PC-9 (cell line): ENCODE data around the gene C3orf20. TPM values are rescaled to one million over a fixed set of nuclear protein-coding genes. Genes with fewer than 3 reads are reported as not detected.

Source experiments
- BruUV-seq: library from RNA; stranded (reverse); fragments of 400-500 nt; replicated peaks from 2 replicates; lab custom pipeline; 2021; lab: Mats Ljungman, UMichigan
- CTCF ChIA-PET: fragments of 300-600 bp; sonication (Branson Sonifier 250); formaldehyde crosslinking; loops from one replicate; lab custom pipeline; 2022; ENCODE audit warnings: antibody characterized with exemption; lab: Charles Lee
- POLR2A ChIA-PET: fragments of 300-600 bp; sonication (Branson Sonifier 250); formaldehyde crosslinking; loops from one replicate; lab custom pipeline; 2022; ENCODE audit warnings: antibody characterized with exemption; ENCODE audit not compliant: unreplicated experiment; lab: Charles Lee
- DNase-seq, 2 experiments: peaks; one replicate each; pipeline versions ENCODE4 v3.0.0 to v3.0.0-alpha.2; 2015 to 2022; ENCODE audit warnings: mixed read lengths in 1 of 2
- H2AFZ ChIP-seq: fragments of 200-600 bp; sonication (generic); 2 replicates; pipeline ENCODE4 v1.8.1; 2017; ENCODE audit warnings: antibody characterized with exemption
- H3F3A ChIP-seq: fragments of 200-600 bp; sonication (generic); 2 replicates; pipeline ENCODE4 v1.8.1; 2017; ENCODE audit warnings: antibody characterized with exemption, mild to moderate bottlenecking, low read depth; ENCODE audit not compliant: insufficient read depth
- H3K27ac ChIP-seq: fragments of 200-600 bp; sonication (generic); 2 replicates; pipeline ENCODE4 v1.6.1; 2016; ENCODE audit warnings: mixed run types
- H3K27me3 ChIP-seq: fragments of 200-600 bp; sonication (generic); 2 replicates; pipeline ENCODE4 v1.6.1; 2016; ENCODE audit warnings: low read depth, mixed run types; ENCODE audit not compliant: insufficient read depth
- H3K36me3 ChIP-seq: fragments of 200-600 bp; sonication (generic); 2 replicates; pipeline ENCODE4 v1.6.1; 2016; ENCODE audit warnings: low read depth, mixed run types
- H3K4me1 ChIP-seq: fragments of 200-600 bp; sonication (generic); replicated peaks from 2 replicates; pipeline ENCODE4 v1.6.1; 2016; ENCODE audit warnings: mixed run types; ENCODE audit not compliant: insufficient read depth
- H3K4me2 ChIP-seq: fragments of 200-600 bp; sonication (generic); 2 replicates; pipeline ENCODE4 v1.6.1; 2017; ENCODE audit warnings: mixed run types
- H3K4me3 ChIP-seq: fragments of 200-600 bp; sonication (generic); 2 replicates; pipeline ENCODE4 v1.6.1; 2016; ENCODE audit warnings: mixed run types
- H3K79me2 ChIP-seq: fragments of 200-600 bp; sonication (generic); 2 replicates; pipeline ENCODE4 v1.6.1; 2017; ENCODE audit warnings: low read depth, mixed run types
- H3K9me2 ChIP-seq: fragments of 200-600 bp; sonication (generic); 2 replicates; pipeline ENCODE4 v1.8.1; 2017; ENCODE audit warnings: mild to moderate bottlenecking; ENCODE audit not compliant: insufficient read depth
- H3K9me3 ChIP-seq: fragments of 200-600 bp; sonication (generic); 2 replicates; pipeline ENCODE4 v1.8.1; 2016; ENCODE audit warnings: low read depth; ENCODE audit not compliant: insufficient read depth
- H4K20me1 ChIP-seq: fragments of 200-600 bp; sonication (generic); 2 replicates; pipeline ENCODE4 v1.8.1; 2017; ENCODE audit not compliant: insufficient read depth
- EZH2 ChIP-seq: fragments of 200-600 bp; sonication (generic); IDR thresholded peaks from 2 replicates; pipeline ENCODE4 v1.8.0; 2017; ENCODE audit warnings: antibody characterized with exemption, low read depth
- intact Hi-C: fragments of 100-400 bp; cut with micrococcal nuclease; formaldehyde crosslinking; loops from one replicate; pipeline ENCODE4 v1.10.0; 2022; ENCODE audit not compliant: unreplicated experiment
- total RNA-seq: library from RNA; stranded (reverse); gene quantifications from 2 replicates; pipeline ENCODE4 v1.2.3, GENCODE V29; 2021
- TF ChIP-seq, protein P1 (sequence below): fragments of 200-600 bp; sonication (generic); conservative IDR thresholded peaks from 2 replicates; pipeline ENCODE4 v1.6.1; 2017; ENCODE audit warnings: mixed run types, antibody characterized with exemption, mild to moderate bottlenecking, moderate library complexity

C3orf20 gene
- total RNA-seq, 1 experiment from 2014 or later: not detected

DNA sequence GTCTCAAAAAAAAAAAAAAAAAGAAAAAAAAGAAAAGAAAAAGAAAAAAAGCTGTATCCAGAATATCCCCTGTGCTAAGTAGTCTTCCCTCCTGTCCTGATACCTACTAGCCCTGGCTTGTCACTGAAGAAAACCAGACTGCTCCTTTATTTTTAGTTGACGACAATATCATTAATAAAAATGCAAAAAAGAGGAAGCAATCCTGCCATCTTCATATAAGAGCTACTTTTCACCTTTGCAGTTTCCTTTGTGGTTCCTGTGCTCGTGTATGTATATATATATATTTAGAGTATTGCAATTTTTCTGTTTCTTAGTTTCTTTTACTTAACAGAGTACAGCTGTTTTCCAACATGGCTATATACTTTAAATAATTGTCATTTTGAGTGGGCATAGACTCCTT lies 13.6 kb downstream of the C3orf20 start:
- Histone ChIP-seq H3K36me3 (no peaks in the 10 kb centered on the region), H3K4me3 (no peak overlapping the region), H4K20me1 (no peaks in the 10 kb centered on the region), H3F3A (no peaks in the 10 kb centered on the region), H3K4me2 (no peak overlapping the region), H3K9me2 (no peaks in the 10 kb centered on the region), H3K79me2 (no peaks in the 10 kb centered on the region), H3K4me1 (no peaks in the 10 kb centered on the region), H3K9me3 (0 out of 2 replicates have a peak, but pooled peaks cover 4% of the 10 kb centered on the region), H2AFZ (no peak overlapping the region), H3K27ac (no peak overlapping the region), H3K27me3 (peaks cover 61% of the 10 kb centered on the region)
- ChIA-PET POLR2A (no interaction called here), CTCF (no interaction called here)
- DNase-seq: no peak
- intact Hi-C loops: no loop called here
- TF ChIP-seq EZH2: no peak
- TF ChIP-seq, protein P1, sequence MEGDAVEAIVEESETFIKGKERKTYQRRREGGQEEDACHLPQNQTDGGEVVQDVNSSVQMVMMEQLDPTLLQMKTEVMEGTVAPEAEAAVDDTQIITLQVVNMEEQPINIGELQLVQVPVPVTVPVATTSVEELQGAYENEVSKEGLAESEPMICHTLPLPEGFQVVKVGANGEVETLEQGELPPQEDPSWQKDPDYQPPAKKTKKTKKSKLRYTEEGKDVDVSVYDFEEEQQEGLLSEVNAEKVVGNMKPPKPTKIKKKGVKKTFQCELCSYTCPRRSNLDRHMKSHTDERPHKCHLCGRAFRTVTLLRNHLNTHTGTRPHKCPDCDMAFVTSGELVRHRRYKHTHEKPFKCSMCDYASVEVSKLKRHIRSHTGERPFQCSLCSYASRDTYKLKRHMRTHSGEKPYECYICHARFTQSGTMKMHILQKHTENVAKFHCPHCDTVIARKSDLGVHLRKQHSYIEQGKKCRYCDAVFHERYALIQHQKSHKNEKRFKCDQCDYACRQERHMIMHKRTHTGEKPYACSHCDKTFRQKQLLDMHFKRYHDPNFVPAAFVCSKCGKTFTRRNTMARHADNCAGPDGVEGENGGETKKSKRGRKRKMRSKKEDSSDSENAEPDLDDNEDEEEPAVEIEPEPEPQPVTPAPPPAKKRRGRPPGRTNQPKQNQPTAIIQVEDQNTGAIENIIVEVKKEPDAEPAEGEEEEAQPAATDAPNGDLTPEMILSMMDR: no peak
- BruUV-seq: no TSS peak

- ChIA-PET CTCF (no interaction called here), POLR2A (no interaction called here)
- no peaks in the 10 kb centered on the region for H3K4me1 ChIP-seq
- 0 out of 2 replicates have a peak, but pooled peaks cover 4% of the 10 kb centered on the region for H3K9me3 ChIP-seq
- H3K4me2 ChIP-seq: no peak overlapping the region
- intact Hi-C loops: no loop called here
- no peak overlapping the region for H3K4me3 ChIP-seq
- H3K9me2 ChIP-seq: no peaks in the 10 kb centered on the region
- TF ChIP-seq, protein P1: no peak
- TF ChIP-seq EZH2: no peak
- H3K79me2 ChIP-seq: no peaks in the 10 kb centered on the region
- H2AFZ ChIP-seq: no peak overlapping the region
- no peaks in the 10 kb centered on the region for H3K36me3 ChIP-seq
- no peaks in the 10 kb centered on the region for H3F3A ChIP-seq
- H3K27me3 ChIP-seq: peaks cover 66% of the 10 kb centered on the region
- no TSS peak for BruUV-seq
- DNase-seq: no peak
- H4K20me1 ChIP-seq: no peaks in the 10 kb centered on the region
- H3K27ac ChIP-seq: no peak overlapping the region
Observed at GRCh38 chr3:14689247-14689980, 14.5 kb downstream of the C3orf20 start.

DNA sequence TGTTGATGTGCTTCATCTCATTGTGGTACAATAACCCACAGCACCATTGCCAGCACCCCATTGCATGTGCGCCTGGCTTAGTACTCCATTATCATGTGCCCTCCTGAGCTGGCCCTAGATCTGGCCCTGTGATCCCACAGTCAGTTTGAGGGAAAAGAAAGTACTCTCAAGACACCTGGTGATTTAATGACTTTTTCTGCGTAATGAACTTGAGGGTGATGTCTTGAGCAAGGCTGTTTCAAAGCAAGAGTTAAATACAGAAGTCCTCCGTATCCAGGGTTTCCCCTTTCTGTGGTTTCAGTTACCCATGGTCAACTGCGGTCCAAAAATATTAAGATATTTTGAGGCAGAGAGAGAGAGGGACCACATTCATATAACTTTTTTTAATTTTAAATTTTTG lies 16.3 kb downstream of the C3orf20 start:
- Histone ChIP-seq H3K9me3 (0 out of 2 replicates have a peak, but pooled peaks cover 4% of the 10 kb centered on the region), H3K79me2 (no peaks in the 10 kb centered on the region), H3K27me3 (peaks cover 58% of the 10 kb centered on the region), H3F3A (no peaks in the 10 kb centered on the region), H3K27ac (no peak overlapping the region), H3K36me3 (no peaks in the 10 kb centered on the region), H4K20me1 (no peaks in the 10 kb centered on the region), H3K4me1 (no peaks in the 10 kb centered on the region), H2AFZ (no peak overlapping the region), H3K4me3 (no peak overlapping the region), H3K9me2 (no peaks in the 10 kb centered on the region), H3K4me2 (no peak overlapping the region)
- BruUV-seq: no TSS peak
- ChIA-PET POLR2A (interaction anchor here (0.7 kb wide), 1 partner anchor 23 kb away, joined by 9 read pairs; no protein-coding TSS in a partner anchor), CTCF (no interaction called here)
- intact Hi-C loops: no loop called here
- no peak for TF ChIP-seq EZH2
- no peak for DNase-seq
